GM12878 (cell line): ENCODE results near the gene GFRA1. TPM values are rescaled to one million over a fixed set of nuclear protein-coding genes. Genes with fewer than 3 reads are reported as not detected.

Source experiments
- ATAC-seq: fragments of 200-7000 bp; cut with Tn5 transposase; 3 replicates; pipeline ENCODE4 v1.9.1; 2020; ENCODE audit warnings: mild to moderate bottlenecking, moderate library complexity
- BruUV-seq: library from RNA; stranded (reverse); fragments of 400-500 nt; replicated peaks from 2 replicates; lab custom pipeline; 2021; lab: Mats Ljungman, UMichigan
- CTCF ChIA-PET: fragments of 300-600 bp; sonication (Branson Sonifier 250); formaldehyde crosslinking; extraction: SDS; loops from one replicate; lab custom pipeline; 2021; ENCODE audit warnings: inconsistent platforms; lab: Yijun Ruan, JAX
- POLR2A ChIA-PET: fragments of 350-600 bp; formaldehyde crosslinking; extraction: SDS; loops from one replicate; lab custom pipeline; 2021; ENCODE audit warnings: inconsistent platforms; lab: Charles Lee
- RAD21 ChIA-PET: fragments of 300-600 bp; sonication (Branson Sonifier 250); formaldehyde crosslinking; loops from one replicate; lab custom pipeline; 2023; ENCODE audit warnings: antibody characterized with exemption; ENCODE audit not compliant: unreplicated experiment; lab: Charles Lee
- SMC1A ChIA-PET: fragments of 300-600 bp; sonication (Branson Sonifier 250); formaldehyde crosslinking; loops from one replicate; lab custom pipeline; 2023; ENCODE audit not compliant: unreplicated experiment, uncharacterized antibody; lab: Charles Lee
- DNase-seq: peaks from one replicate; pipeline ENCODE4 v3.0.0-alpha.2; 2011; ENCODE audit warnings: low read depth, low spot score
- FAIRE-seq: peaks from 3 replicates; lab custom pipeline; 2011; peaks lifted over from hg19 to GRCh38; lab: Jason Lieb, UNC
- H2AFZ ChIP-seq: 2 replicates; pipeline ENCODE4 v1.6.0; 2011; ENCODE audit warnings: low read depth, low read length, control low read depth; ENCODE audit not compliant: control insufficient read depth
- H3K27ac ChIP-seq: 2 replicates; pipeline ENCODE4 v1.5.1; 2011; ENCODE audit warnings: control low read depth; ENCODE audit not compliant: control insufficient read depth, insufficient read depth
- H3K27me3 ChIP-seq, 2 experiments: replicated peaks in 1 of 2; 2 replicates each; pipeline versions ENCODE4 v1.6.0 to v1.6.1; 2011; ENCODE audit warnings: low read length in 1 of 2; ENCODE audit not compliant: control insufficient read depth in 2 of 2, insufficient read depth in 2 of 2
- H3K36me3 ChIP-seq, 2 experiments: 2 replicates each; pipeline ENCODE4 v1.5.1; 2011; ENCODE audit warnings: low read length in 1 of 2; ENCODE audit not compliant: control insufficient read depth in 2 of 2, insufficient read depth in 2 of 2
- H3K4me1 ChIP-seq: 2 replicates; pipeline ENCODE4 v1.6.1; 2011; ENCODE audit warnings: mild to moderate bottlenecking, low read length, moderate library complexity, mixed read lengths; ENCODE audit not compliant: control insufficient read depth, insufficient read depth
- H3K4me2 ChIP-seq: 2 replicates; pipeline ENCODE4 v1.6.0; 2011; ENCODE audit warnings: control low read depth; ENCODE audit not compliant: control insufficient read depth, insufficient read depth
- H3K4me3 ChIP-seq: fragments of 200-600 bp; sonication (generic); 2 replicates; pipeline ENCODE4 v1.5.1; 2016
- H3K79me2 ChIP-seq: 2 replicates; pipeline ENCODE4 v1.6.0; 2011; ENCODE audit warnings: low read length; ENCODE audit not compliant: control insufficient read depth, insufficient read depth
- H3K9ac ChIP-seq: 2 replicates; pipeline ENCODE4 v1.8.0; 2011; ENCODE audit warnings: low read length, control low read depth, mixed read lengths; ENCODE audit not compliant: control insufficient read depth, insufficient read depth
- H3K9me3 ChIP-seq: replicated peaks from 3 replicates; pipeline ENCODE4 v1.5.1; 2011; ENCODE audit warnings: mild to moderate bottlenecking, low read length; ENCODE audit not compliant: control insufficient read depth, insufficient read depth
- H4K20me1 ChIP-seq: 2 replicates; pipeline ENCODE4 v1.6.0; 2011; ENCODE audit not compliant: control insufficient read depth, insufficient read depth
- BHLHE40 ChIP-seq, 2 experiments: fragments of 450-650 bp in 1 of 2; IDR thresholded peaks; 2 replicates each; pipeline ENCODE4 v1.6.1; 2011 to 2017; ENCODE audit warnings: low read depth in 2 of 2, borderline replicate concordance in 1 of 2, improper control_type of control experiment in 1 of 2, low read length in 1 of 2, mild to moderate bottlenecking in 1 of 2
- CHD1 ChIP-seq: IDR thresholded peaks from 2 replicates; pipeline ENCODE4 v1.6.1; 2012; ENCODE audit warnings: low read depth, low read length, improper control_type of control experiment
- CREB1 ChIP-seq: IDR thresholded peaks from 2 replicates; pipeline ENCODE4 v1.6.1; 2012; ENCODE audit warnings: low read depth, mild to moderate bottlenecking, inconsistent platforms
- GABPA ChIP-seq: IDR thresholded peaks from 2 replicates; pipeline ENCODE4 v1.6.1; 2014; ENCODE audit warnings: antibody characterized with exemption, low read depth, mild to moderate bottlenecking, inconsistent platforms
- GATAD2B ChIP-seq: fragments of 450-650 bp; conservative IDR thresholded peaks from 2 replicates; pipeline ENCODE4 v1.6.1; 2017; ENCODE audit warnings: low read depth, mild to moderate bottlenecking, moderate library complexity
- HDAC2 ChIP-seq: fragments of 200-600 bp; sonication (generic); IDR thresholded peaks from 2 replicates; pipeline ENCODE4 v1.6.1; 2017
- HDAC6 ChIP-seq: fragments of 200-600 bp; sonication (generic); IDR thresholded peaks from one replicate; pipeline ENCODE4 v1.8.0; 2017; ENCODE audit warnings: antibody characterized with exemption; ENCODE audit not compliant: unreplicated experiment
- HDGF ChIP-seq: fragments of 450-650 bp; IDR thresholded peaks from 2 replicates; pipeline ENCODE4 v1.6.1; 2016; ENCODE audit warnings: antibody characterized with exemption
- IRF5 ChIP-seq: fragments of 450-650 bp; IDR thresholded peaks from 2 replicates; pipeline ENCODE4 v1.6.1; 2017; ENCODE audit warnings: borderline replicate concordance
- NFYB ChIP-seq: IDR thresholded peaks from 2 replicates; pipeline ENCODE4 v1.6.1; 2011; ENCODE audit warnings: low read depth, mild to moderate bottlenecking, low read length, improper control_type of control experiment, moderate library complexity; ENCODE audit not compliant: insufficient read depth
- PAX5 ChIP-seq: IDR thresholded peaks from 2 replicates; pipeline ENCODE4 v1.6.1; 2011; ENCODE audit warnings: low read depth, low read length, borderline replicate concordance
- RB1 ChIP-seq: fragments of 450-650 bp; formaldehyde crosslinking; IDR thresholded peaks from 2 replicates; pipeline ENCODE4 v1.6.1; 2017; ENCODE audit warnings: mild to moderate bottlenecking, borderline replicate concordance
- SUZ12 ChIP-seq: fragments of 200-600 bp; sonication (generic); IDR thresholded peaks from one replicate; pipeline ENCODE4 v1.6.1; 2018; ENCODE audit warnings: antibody characterized with exemption, mild to moderate bottlenecking; ENCODE audit not compliant: unreplicated experiment
- ZBED1 ChIP-seq: IDR thresholded peaks from 2 replicates; pipeline ENCODE4 v1.6.1; 2016; ENCODE audit warnings: borderline replicate concordance
- ZNF207 ChIP-seq: fragments of 450-650 bp; IDR thresholded peaks from 2 replicates; pipeline ENCODE4 v1.6.1; 2014; ENCODE audit warnings: antibody characterized with exemption, mild to moderate bottlenecking, borderline replicate concordance
- ZNF274 ChIP-seq: IDR thresholded peaks from one replicate; pipeline ENCODE4 v1.8.0; 2011; ENCODE audit not compliant: insufficient read length, insufficient read depth
- WGBS: methylation state at CpG from one replicate; pipeline ENCODE4 v1.1.6; 2016; ENCODE audit warnings: low lambda C conversion rate; ENCODE audit not compliant: insufficient replicate concordance, insufficient coverage; ENCODE audit errors: missing lambda C conversion rate; 5-methylcytosine and 5-hydroxymethylcytosine counted together
- in situ Hi-C: fragments of 300-500 bp; cut with MboI; formaldehyde crosslinking; loops from 9 replicates; pipeline ENCODE4 v1.14.3; 2018; ENCODE audit warnings: mixed read lengths
- intact Hi-C: fragments of 100-400 bp; cut with micrococcal nuclease; formaldehyde crosslinking; loops from one replicate; pipeline ENCODE4 v1.14.2; 2022; ENCODE audit not compliant: unreplicated experiment
- polyA plus RNA-seq, 11 experiments: library from polyadenylated mRNA; depleted of rRNA in 4 of 11; unstranded in 6 of 11; stranded (reverse) in 5 of 11; fragments of >200 nt; fragmentation: Nextera tagmentation in 4 of 11; fragmentation: Illumina TruSeq in 1 of 11; extraction: Ambion mirVana in 4 of 11; extraction: Trizol in 1 of 11; gene quantifications; 1 replicate in 1 of 11; 2 replicates in 10 of 11; pipeline versions ENCODE4 v1.2.1 to v1.2.3, GENCODE V29; 2011 to 2016; ENCODE audit warnings: inconsistent platforms in 2 of 11, missing spikeins in 2 of 11, low read depth in 1 of 11
- total RNA-seq, 4 experiments: library from RNA; depleted of rRNA in 3 of 4; stranded (reverse); fragments of >200 nt in 3 of 4; fragmentation: Illumina TruSeq in 1 of 4; extraction: Trizol in 1 of 4; gene quantifications; 2 replicates each; pipeline versions ENCODE4 v1.2.1 to v1.2.3, GENCODE V29; 2013 to 2021
- TF ChIP-seq, protein P1 (sequence below): IDR thresholded peaks from 2 replicates; pipeline ENCODE4 v1.6.1; 2011; ENCODE audit warnings: borderline replicate concordance, low read depth, mild to moderate bottlenecking, moderate library complexity, mixed read lengths, low read length; ENCODE audit not compliant: insufficient read depth; ENCODE audit errors: extremely low read length

Gene GFRA1
- total and polyA plus RNA-seq, 10 of the 15 experiments (the other 5 are each of a cell fraction or from before 2014, with no cell fraction given), result 0.05 to 0.19 TPM; not detected in 8

DNA sequence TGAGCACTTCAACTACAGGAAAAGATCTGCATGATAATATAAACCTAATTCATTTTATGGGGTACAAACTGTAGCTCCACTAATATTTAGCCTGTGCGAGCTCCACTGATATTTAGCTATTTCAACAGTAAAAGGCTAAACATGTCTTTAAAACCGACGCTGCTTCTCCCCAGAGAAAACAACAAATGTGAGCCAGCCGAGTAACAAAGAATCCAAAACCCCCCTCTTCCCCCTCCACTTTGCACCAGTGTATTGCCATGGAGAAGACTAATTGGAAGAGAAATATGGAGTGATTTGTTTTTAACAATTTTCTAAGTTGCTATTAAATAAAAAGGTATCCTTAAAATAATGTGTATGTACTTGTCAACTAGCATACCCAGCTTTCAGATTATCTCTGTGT is 136.7 kb downstream of the GFRA1 start:
- no peaks in the 10 kb centered on the region for H3K79me2 ChIP-seq
- FAIRE-seq, result no peak
- BruUV-seq, result no TSS peak
- TF ChIP-seq HDAC2 (no peak), HDAC6 (no peak), NFYB (no peak), ZNF274 (no peak)
- TF ChIP-seq, all 136 proteins: peak for 0
- H4K20me1 ChIP-seq, result no peaks in the 10 kb centered on the region
- no peak for DNase-seq
- H2AFZ ChIP-seq, result no peak overlapping the region
- CTCF ChIA-PET, result no interaction called here
- POLR2A ChIA-PET, result no interaction called here
- no peaks in the 10 kb centered on the region for H3K36me3 ChIP-seq
- WGBS, result 23% methylated on average over 4 of the region's 4 CpGs
- SMC1A ChIA-PET, result no interaction called here
- no peak for ATAC-seq
- intact Hi-C loops (no loop called here), in situ Hi-C loops (no loop called here)
- H3K4me2 ChIP-seq, result no peak overlapping the region
- no peak overlapping the region for H3K27ac ChIP-seq
- RAD21 ChIA-PET, result no interaction called here
- H3K4me1 ChIP-seq, result no peaks in the 10 kb centered on the region
- no peak overlapping the region for H3K4me3 ChIP-seq
- H3K9ac ChIP-seq, result no peak overlapping the region
- no peaks in the 10 kb centered on the region for H3K27me3 ChIP-seq
- no peaks in the 10 kb centered on the region for H3K9me3 ChIP-seq

DNA sequence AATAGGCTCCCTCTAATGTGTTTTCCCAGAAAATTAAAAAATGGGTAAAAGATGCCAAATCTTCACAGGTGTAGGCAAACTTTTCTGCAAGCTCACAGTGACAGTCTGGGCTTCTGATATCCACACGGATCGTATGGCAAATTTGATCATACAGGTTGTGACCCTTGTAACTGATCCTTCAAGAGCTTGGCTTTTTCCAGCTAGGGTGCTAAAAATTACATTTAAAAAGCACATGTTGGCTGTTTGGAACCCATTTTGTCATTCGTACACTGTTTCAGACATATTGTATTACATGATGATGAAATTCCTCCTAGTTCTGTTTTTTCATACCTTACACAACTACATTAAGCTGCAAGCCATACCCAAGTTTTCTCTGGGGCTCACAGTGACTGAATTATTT is 138.7 kb downstream of the GFRA1 start:
- Histone ChIP-seq H2AFZ (no peak overlapping the region), H3K27ac (no peak overlapping the region), H3K79me2 (no peaks in the 10 kb centered on the region), H3K4me3 (no peak overlapping the region), H3K4me1 (no peaks in the 10 kb centered on the region), H3K9me3 (no peaks in the 10 kb centered on the region), H3K9ac (no peak overlapping the region), H3K27me3 (no peaks in the 10 kb centered on the region), H4K20me1 (no peaks in the 10 kb centered on the region), H3K4me2 (no peak overlapping the region), H3K36me3 (no peaks in the 10 kb centered on the region)
- ATAC-seq (no peak), DNase-seq (no peak), FAIRE-seq (no peak)
- POLR2A ChIA-PET, result no interaction called here
- intact Hi-C loops, result no loop called here
- SMC1A ChIA-PET, result no interaction called here
- RAD21 ChIA-PET, result no interaction called here
- in situ Hi-C loops, result no loop called here
- TF ChIP-seq GABPA (no peak), GATAD2B (no peak), ZBED1 (no peak), IRF5 (no peak), CHD1 (no peak), HDGF (no peak), RB1 (no peak), BHLHE40 (IDR thresholded peaks at IDR 0.05; ENCODE audit: borderline replicate concordance in 1 of 2, low read depth in 2 of 2, low read length in 1 of 2) (no peak), CREB1 (no peak), ZNF207 (no peak), SUZ12 (no peak), PAX5 (no peak)
- TF ChIP-seq, protein P1, sequence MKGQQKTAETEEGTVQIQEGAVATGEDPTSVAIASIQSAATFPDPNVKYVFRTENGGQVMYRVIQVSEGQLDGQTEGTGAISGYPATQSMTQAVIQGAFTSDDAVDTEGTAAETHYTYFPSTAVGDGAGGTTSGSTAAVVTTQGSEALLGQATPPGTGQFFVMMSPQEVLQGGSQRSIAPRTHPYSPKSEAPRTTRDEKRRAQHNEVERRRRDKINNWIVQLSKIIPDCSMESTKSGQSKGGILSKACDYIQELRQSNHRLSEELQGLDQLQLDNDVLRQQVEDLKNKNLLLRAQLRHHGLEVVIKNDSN, result no peak
- BruUV-seq, result no TSS peak
- CTCF ChIA-PET, result interaction anchor here (0.7 kb wide), 1 partner anchor 12 kb away, joined by 3 read pairs; no protein-coding TSS in a partner anchor
- 60% methylated on average over 3 of the region's 3 CpGs for WGBS
